ENCODE results near the gene SLC30A3.

SLC30A3 gene

GRCh38 chr2:27243391-27244130 is 19.3 kb downstream of the SLC30A3 start:
- no peak overlapping the region for H3K27ac ChIP-seq

GRCh38 chr2:27242614-27242951 is 20.3 kb downstream of the SLC30A3 start:
- H3K27ac ChIP-seq: no peak overlapping the region
- no peak for TF ChIP-seq CTCF (conservative IDR thresholded peaks at IDR 0.05)

More at GRCh38 chr2:27243391-27244130, 19.3 kb downstream of the SLC30A3 start:
- no peak for TF ChIP-seq CTCF (conservative IDR thresholded peaks at IDR 0.05)

GRCh38 chr2:27241761-27242613 is 20.9 kb downstream of the SLC30A3 start:
- no peak for TF ChIP-seq CTCF (conservative IDR thresholded peaks at IDR 0.05)
- no peak overlapping the region for H3K27ac ChIP-seq

GRCh38 chr2:27240406-27240805 is 22.4 kb downstream of the SLC30A3 start:
- no peak overlapping the region for H3K27ac ChIP-seq
- no peak for TF ChIP-seq CTCF (conservative IDR thresholded peaks at IDR 0.05)

- TF ChIP-seq CTCF (conservative IDR thresholded peaks at IDR 0.05): no peak
- H3K27ac ChIP-seq: no peak overlapping the region
Measured at GRCh38 chr2:27238976-27239375, 23.9 kb downstream of the SLC30A3 start.

GRCh38 chr2:27237341-27237945 is 25.4 kb downstream of the SLC30A3 start:
- TF ChIP-seq CTCF (conservative IDR thresholded peaks at IDR 0.05): no peak

GRCh38 chr2:27236626-27237025 is 26.2 kb downstream of the SLC30A3 start:
- no peak overlapping the region for H3K27ac ChIP-seq

More at GRCh38 chr2:27237341-27237945, 25.4 kb downstream of the SLC30A3 start:
- no peak overlapping the region for H3K27ac ChIP-seq

More at GRCh38 chr2:27236626-27237025, 26.2 kb downstream of the SLC30A3 start:
- no peak for TF ChIP-seq CTCF (conservative IDR thresholded peaks at IDR 0.05)

All from VCaP (cell line).